GM12873 (cell line): ENCODE data around the gene PTGFRN.

ENCODE experiments used
- CTCF ChIP-seq: IDR thresholded peaks from 2 replicates; pipeline ENCODE4 v1.5.1; 2012; ENCODE audit warnings: low read depth, mild to moderate bottlenecking, moderate library complexity, low read length, control low read depth; ENCODE audit not compliant: insufficient read depth; ENCODE audit errors: missing control alignments

PTGFRN gene

GRCh38 chr1:116915086-116915661 is 5.5 kb downstream of the PTGFRN start:
- TF ChIP-seq CTCF, result no peak

- TF ChIP-seq CTCF, result no peak
These were observed 6.3 kb downstream of the PTGFRN start for GRCh38 chr1:116916002-116916401.

GRCh38 chr1:116916533-116917445 is 7.1 kb downstream of the PTGFRN start:
- no peak for TF ChIP-seq CTCF

- no peak for TF ChIP-seq CTCF
These were observed 9.1 kb downstream of the PTGFRN start for GRCh38 chr1:116918714-116919357.

GRCh38 chr1:116919802-116920201 is 10.1 kb downstream of the PTGFRN start:
- TF ChIP-seq CTCF, result no peak

GRCh38 chr1:116920211-116920610 is 10.5 kb downstream of the PTGFRN start:
- TF ChIP-seq CTCF, result no peak

GRCh38 chr1:116921301-116921885 is 11.7 kb downstream of the PTGFRN start:
- TF ChIP-seq CTCF, result no peak
